ENCODE measurements around the gene MEG3. TPM values are rescaled to one million over a fixed set of nuclear protein-coding genes. Genes with fewer than 3 reads are reported as not detected.

Gene MEG3
- total and polyA plus RNA-seq, 2 experiments from 2014 or later = not detected

DNA sequence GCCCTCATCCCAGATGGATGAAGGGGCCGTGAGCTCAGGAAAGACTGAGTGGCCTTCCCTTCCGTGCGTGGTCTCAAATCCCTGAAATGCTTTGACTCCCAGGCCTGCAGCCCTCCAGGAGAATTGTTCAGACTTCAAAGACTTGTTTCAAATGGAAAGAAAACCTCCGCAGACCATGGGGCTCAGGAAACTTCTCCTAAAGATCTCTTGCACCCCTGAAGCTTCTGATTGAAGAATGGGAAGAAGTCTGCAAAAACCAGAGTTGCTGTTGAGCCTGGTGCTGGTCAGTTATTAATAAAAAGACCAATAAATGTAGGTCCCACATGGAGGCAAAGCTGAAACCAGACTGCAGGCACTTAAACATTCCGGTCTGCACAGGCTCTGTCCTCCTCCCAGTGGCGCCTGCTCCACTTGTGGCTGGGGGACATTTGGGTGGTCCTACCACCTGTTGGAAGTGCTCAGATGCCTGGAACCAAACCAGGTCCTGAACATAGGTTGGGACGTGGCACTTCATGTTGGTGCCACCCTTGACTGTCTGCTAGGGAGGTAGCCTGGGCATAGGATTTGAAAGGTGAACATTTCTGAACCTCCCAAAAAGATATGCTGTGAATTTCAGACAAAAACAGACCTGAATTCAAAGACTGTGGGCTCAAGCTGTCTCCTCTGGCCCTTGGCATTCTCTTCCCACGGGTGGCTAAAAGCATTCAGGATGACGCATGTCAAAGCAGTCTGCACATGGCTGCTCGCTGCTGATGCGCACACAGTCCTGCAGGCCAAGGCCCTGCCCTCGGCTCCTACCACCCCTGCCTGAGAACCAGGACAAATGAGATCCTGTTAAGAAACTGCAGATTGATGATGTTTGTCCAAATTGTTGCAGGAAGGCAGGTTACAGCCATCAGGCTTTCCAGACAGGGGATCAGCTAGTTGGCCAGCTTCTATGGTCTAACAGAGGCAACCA is 36.2 kb upstream of the MEG3 start:
- TF ChIP-seq, protein P1, sequence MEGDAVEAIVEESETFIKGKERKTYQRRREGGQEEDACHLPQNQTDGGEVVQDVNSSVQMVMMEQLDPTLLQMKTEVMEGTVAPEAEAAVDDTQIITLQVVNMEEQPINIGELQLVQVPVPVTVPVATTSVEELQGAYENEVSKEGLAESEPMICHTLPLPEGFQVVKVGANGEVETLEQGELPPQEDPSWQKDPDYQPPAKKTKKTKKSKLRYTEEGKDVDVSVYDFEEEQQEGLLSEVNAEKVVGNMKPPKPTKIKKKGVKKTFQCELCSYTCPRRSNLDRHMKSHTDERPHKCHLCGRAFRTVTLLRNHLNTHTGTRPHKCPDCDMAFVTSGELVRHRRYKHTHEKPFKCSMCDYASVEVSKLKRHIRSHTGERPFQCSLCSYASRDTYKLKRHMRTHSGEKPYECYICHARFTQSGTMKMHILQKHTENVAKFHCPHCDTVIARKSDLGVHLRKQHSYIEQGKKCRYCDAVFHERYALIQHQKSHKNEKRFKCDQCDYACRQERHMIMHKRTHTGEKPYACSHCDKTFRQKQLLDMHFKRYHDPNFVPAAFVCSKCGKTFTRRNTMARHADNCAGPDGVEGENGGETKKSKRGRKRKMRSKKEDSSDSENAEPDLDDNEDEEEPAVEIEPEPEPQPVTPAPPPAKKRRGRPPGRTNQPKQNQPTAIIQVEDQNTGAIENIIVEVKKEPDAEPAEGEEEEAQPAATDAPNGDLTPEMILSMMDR (IDR thresholded peaks at IDR 0.05; ENCODE audit: low read depth, low read length) = no peak
- H3K36me3 ChIP-seq = no peaks in the 10 kb centered on the region
- no peak overlapping the region for H3K27ac ChIP-seq
- no peak for DNase-seq (ENCODE audit: low read depth in 1 of 2, low spot score in 1 of 2)
- no peaks in the 10 kb centered on the region for H3K9me3 ChIP-seq (ENCODE audit: low read depth)
- H3K4me3 ChIP-seq = no peak overlapping the region
- peaks cover 4% of the 10 kb centered on the region for H3K4me1 ChIP-seq (ENCODE audit: low read depth)
- H3K27me3 ChIP-seq = no peaks in the 10 kb centered on the region

DNA sequence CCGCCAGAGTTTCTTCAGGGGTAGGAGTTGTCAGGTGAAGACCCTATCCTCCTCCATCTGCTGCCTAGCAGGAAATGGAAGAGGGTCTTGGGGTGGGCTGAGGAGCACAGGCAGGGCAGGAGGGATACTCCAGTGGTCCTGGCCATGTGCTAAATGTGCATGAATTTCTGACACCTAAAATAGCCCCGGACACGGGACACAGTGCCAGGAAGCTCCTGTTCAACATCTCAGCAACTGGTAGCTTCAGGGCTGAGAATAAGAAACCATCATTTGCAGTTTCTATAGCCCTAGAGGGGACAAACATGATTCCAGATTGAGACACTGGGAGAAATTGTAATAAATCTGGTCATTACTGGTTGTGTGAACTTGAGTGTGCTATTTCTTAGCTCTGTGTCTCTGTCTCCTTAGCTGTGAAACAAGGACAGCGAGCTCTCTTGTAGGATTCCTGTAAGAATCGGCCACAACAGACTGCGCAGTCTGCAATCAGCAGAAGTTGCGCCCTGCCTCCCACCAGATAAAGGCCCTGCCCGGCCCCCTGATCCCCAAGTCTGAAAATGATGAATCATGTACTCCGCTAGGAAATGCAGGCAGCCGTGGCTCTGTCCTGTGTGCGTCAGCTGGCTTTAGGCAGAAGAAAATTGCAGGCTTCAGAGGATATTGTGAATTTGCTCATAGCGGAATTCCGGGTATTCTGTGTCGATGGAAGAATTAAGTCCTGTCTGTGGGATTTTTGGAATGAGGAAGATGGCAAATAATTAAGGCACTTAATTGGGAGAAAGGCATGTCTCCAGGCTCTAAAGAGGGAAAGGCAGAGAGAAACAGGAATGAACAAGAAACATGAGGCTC is 35.2 kb upstream of the MEG3 start:
- no peak overlapping the region for H3K4me3 ChIP-seq
- no peaks in the 10 kb centered on the region for H3K27me3 ChIP-seq
- DNase-seq (ENCODE audit: low read depth in 1 of 2, low spot score in 1 of 2) = peak in 1 of 2 donors; percentile 91
- H3K4me1 ChIP-seq (ENCODE audit: low read depth) = peaks cover 4% of the 10 kb centered on the region
- no peaks in the 10 kb centered on the region for H3K36me3 ChIP-seq
- TF ChIP-seq, protein P1 (IDR thresholded peaks at IDR 0.05; ENCODE audit: low read depth, low read length) = no peak
- no peak overlapping the region for H3K27ac ChIP-seq
- H3K9me3 ChIP-seq (ENCODE audit: low read depth) = no peaks in the 10 kb centered on the region

GRCh38 chr14:100791348-100791735 is 34.6 kb upstream of the MEG3 start:
- no peak overlapping the region for H3K4me3 ChIP-seq
- H3K36me3 ChIP-seq = no peaks in the 10 kb centered on the region
- no peak for DNase-seq (ENCODE audit: low read depth in 1 of 2, low spot score in 1 of 2)
- no peaks in the 10 kb centered on the region for H3K27me3 ChIP-seq
- no peak overlapping the region for H3K27ac ChIP-seq
- peaks cover 4% of the 10 kb centered on the region for H3K4me1 ChIP-seq (ENCODE audit: low read depth)
- no peaks in the 10 kb centered on the region for H3K9me3 ChIP-seq (ENCODE audit: low read depth)
- TF ChIP-seq, protein P1 (IDR thresholded peaks at IDR 0.05; ENCODE audit: low read depth, low read length) = no peak

DNA sequence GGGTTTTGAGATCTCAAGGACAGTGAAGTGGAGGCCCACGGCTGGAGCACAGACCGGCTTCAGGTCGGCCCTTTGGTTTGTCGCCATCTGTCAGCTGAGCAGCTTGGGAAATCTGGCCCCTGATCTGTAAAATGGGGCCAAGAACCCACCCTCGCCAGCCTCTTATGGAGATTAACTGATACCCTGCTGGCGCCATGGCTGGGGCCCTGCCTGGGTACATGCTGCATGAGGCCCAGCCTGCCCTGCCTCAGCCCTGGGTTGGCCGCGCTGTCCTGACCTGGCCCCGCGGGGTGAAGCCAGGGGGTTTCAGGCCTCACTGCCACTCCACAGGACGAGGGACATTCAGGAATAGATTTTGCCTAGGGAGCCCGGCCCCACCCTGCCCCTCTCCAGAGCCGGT is 33.9 kb upstream of the MEG3 start:
- DNase-seq (ENCODE audit: low read depth in 1 of 2, low spot score in 1 of 2) = no peak
- H3K9me3 ChIP-seq (ENCODE audit: low read depth) = no peaks in the 10 kb centered on the region
- H3K27ac ChIP-seq = no peak overlapping the region
- peaks cover 4% of the 10 kb centered on the region for H3K4me1 ChIP-seq (ENCODE audit: low read depth)
- no peak overlapping the region for H3K4me3 ChIP-seq
- H3K36me3 ChIP-seq = no peaks in the 10 kb centered on the region
- no peaks in the 10 kb centered on the region for H3K27me3 ChIP-seq
- TF ChIP-seq, protein P1 (IDR thresholded peaks at IDR 0.05; ENCODE audit: low read depth, low read length) = no peak

GRCh38 chr14:100796946-100797345 is 29.0 kb upstream of the MEG3 start:
- H3K27ac ChIP-seq = no peak overlapping the region
- no peaks in the 10 kb centered on the region for H3K4me1 ChIP-seq (ENCODE audit: low read depth)
- no peak for DNase-seq (ENCODE audit: low read depth in 1 of 2, low spot score in 1 of 2)
- H3K9me3 ChIP-seq (ENCODE audit: low read depth) = no peaks in the 10 kb centered on the region
- no peak overlapping the region for H3K4me3 ChIP-seq
- no peaks in the 10 kb centered on the region for H3K27me3 ChIP-seq
- H3K36me3 ChIP-seq = no peaks in the 10 kb centered on the region
- TF ChIP-seq, protein P1 (IDR thresholded peaks at IDR 0.05; ENCODE audit: low read depth, low read length) = no peak

All from cardiac muscle cell (in vitro differentiated cells and primary cell).